NK-92 (cell line): ENCODE measurements around the gene MYO18A.

Source experiments
- DNase-seq: peaks from one replicate; lab custom pipeline; 2025; ENCODE audit not compliant: unreplicated experiment; lab: John Stamatoyannopoulos, UW

The MYO18A gene

DNA sequence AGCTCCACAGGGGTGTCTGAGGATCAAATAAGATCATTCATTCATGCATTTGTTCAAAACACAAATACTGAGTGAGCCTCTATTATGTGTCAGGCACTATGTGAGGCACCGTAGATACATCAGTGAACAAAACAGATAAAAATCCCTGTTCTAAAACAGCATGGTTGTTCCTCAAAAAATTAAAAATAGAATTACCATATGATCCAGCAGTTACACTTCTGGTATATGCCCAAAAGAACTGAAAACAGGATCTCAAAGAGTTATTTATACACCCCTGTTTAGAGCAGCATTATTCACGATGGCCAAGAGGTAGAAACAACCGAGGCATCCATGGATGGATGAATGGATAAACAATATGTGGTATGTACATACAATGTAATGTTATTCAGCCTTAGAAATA lies 121.8 kb downstream of the MYO18A start:
- no peak for DNase-seq

DNA sequence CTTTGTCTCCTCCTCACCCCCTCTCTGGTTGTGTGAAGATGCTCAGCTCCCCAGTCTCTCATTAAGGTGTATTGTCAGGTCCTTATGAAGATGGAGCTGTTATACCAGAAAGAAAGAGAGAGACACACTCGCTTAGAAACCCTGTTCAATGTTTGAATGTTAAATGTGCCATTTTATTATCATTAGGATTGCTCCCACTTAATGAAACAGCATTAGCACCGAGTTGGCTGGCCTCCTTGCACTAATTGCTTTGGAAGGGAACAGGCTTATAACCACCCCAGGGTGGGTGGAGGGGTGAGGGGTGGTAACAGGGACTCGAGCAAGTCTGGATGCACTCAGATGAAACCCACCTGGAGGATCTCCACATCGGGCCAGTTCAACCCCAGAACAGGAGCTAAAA lies 122.8 kb downstream of the MYO18A start:
- DNase-seq: no peak

DNA sequence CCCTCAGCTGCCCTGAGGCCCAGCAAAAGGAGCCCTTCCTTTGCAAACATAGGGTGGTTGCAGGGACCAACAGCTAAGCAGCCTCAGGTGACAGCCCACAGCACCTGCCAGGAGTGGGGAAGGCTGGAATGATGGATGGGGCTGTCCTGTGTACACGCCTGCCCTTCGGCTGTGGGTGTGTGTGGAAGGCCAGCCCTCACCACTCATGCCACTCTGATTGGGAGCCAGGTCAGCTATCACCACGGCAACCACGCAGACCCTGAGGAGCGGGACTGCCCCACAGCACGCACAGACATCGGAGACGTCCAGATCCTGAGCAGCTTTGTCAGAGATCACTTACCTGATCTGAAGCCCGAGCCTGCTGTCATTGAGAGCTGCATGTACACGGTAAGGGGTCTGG lies 125.4 kb downstream of the MYO18A start:
- no peak for DNase-seq

GRCh38 chr17:29051731-29052130 lies 128.5 kb downstream of the MYO18A start:
- DNase-seq: no peak

DNA sequence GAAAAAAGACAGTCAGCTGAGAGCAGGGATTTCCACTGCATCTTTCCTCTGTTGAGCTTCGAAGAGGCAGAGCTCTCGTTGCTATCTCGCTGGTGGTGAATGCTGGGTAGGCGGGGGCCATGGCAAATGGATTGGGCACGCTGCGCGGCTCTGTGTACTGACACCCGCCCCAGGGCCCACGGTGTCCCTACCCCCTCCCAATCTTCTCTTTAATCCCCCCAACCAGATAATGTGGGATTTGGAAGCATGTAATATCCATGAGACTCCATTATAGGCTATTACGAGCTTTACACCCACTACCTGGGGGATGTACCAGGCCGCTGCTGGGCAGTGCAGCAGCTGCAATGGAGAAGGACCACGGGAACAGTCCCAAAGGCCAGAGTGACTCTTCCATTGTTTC lies 129.0 kb downstream of the MYO18A start:
- DNase-seq: no peak

- no peak for DNase-seq
Measured at GRCh38 chr17:29050176-29050575, 130.0 kb downstream of the MYO18A start.

GRCh38 chr17:29049541-29050145 lies 130.6 kb downstream of the MYO18A start:
- DNase-seq: no peak

DNA sequence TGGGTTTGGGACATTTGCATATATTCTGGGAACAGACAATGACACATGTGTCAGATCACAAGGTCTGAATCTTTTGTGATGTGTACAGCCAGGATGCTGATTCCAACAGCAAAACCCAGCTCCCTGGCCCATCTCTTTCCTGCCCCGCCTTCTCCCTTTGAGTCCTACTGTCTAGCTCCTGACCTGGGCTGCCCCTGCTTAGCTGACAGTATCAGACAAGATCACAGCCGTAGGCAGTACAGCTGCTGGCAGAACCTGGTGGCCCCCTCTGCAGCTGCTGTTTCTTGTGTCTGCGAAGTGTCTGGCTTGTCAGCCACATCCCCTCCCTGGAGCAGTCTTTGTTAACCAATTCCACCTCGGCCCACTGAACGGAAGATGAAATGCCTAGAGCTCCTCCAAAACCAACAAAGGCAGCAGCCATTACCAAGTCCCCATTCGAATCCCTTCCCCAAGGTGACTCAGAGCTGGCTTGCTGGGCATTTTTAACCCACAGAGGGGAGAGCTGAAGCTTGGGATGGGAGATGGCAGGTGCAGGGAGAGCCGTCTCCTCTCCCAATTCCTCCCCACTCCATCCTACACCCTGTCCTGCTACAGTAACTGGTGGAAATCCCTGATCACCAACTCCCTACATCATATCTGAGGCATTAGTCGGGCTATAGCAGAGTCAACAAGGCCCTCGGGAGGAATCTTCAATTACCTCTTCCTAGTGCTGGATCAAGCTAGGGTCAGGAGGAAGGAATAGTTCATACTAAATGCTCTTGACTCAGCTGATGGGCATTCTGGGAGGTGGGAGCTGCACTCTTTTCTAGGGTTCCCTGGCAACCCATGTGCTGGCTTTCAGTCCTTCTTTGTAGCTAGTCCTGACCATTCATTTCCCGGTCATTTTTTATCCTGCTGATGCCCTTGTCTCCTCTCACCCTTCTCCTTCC lies 131.5 kb downstream of the MYO18A start:
- no peak for DNase-seq

- no peak for DNase-seq
Measured at GRCh38 chr17:29046473-29046839, 133.7 kb downstream of the MYO18A start.

DNA sequence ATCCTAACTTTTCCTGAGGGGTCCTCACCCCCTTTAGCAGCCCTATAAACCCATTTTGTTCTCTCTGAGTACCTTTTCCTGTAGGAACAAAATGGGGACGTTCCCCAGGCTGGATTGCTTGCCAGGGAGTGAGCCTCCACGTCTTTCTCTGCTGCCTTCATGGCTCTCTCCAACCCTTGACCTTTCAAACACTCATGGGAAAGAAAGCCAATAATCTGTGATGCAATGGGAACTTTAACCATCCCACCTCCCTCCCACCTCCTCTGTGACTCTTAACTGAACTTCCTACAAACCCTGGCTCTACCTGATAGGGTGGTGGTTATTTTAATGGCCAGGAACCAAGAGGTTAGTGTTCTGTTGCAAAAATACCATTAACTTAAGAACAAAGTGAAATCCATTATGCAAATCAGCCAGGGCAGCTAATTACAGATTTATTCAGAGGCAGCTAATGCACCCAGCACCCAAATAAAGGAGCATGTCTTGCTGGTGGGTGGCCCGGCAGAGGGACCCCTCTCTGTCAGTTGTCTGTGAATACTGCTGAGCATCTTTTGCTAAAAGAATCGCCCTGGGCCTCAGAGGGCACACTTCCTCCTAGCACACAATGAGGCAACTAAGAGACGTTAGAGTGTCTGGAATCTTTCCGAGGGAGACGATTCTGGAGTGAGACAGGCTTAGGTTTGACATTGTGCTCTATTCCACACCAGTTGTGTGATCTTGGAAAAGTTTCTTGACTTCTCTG lies 134.3 kb downstream of the MYO18A start:
- DNase-seq: no peak

GRCh38 chr17:29045026-29045425 lies 135.2 kb downstream of the MYO18A start:
- no peak for DNase-seq

DNA sequence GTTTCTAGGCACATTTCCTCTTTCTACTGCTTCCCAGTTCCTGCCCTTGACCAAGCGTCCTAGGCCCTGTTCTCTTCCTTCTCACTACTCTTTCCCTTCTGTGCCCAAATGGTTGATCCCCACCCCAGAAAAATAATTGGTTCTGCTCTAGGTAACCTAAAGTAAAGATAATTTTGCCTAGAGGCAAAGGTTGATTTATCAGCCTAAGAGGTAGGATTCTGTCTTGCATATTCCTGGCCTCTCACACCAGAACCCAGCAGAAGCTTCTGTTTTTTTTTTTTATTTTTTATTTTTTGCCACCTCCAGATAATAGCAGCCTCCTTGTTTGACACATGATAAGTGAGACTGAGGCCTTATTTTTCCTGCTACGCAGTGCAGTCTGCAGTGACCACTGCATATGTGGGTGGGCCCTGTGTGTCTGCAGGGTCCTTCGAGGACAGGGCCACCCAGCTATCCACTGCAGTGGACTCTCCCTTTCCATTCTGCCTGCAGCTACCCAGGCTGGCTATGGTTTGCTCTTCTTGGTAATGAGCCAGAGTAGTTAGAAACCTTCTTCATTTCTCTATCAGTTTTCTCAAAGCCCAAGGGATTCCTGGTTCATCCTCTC lies 136.6 kb downstream of the MYO18A start:
- no peak for DNase-seq

- no peak for DNase-seq
Measured at GRCh38 chr17:29042679-29043538, 137.3 kb downstream of the MYO18A start, which contains the start of gene PIPOX. TSS of gene PIPOX (plus strand) at chr17:29043141. CDS start at chr17:29043226, 85 bp downstream.

DNA sequence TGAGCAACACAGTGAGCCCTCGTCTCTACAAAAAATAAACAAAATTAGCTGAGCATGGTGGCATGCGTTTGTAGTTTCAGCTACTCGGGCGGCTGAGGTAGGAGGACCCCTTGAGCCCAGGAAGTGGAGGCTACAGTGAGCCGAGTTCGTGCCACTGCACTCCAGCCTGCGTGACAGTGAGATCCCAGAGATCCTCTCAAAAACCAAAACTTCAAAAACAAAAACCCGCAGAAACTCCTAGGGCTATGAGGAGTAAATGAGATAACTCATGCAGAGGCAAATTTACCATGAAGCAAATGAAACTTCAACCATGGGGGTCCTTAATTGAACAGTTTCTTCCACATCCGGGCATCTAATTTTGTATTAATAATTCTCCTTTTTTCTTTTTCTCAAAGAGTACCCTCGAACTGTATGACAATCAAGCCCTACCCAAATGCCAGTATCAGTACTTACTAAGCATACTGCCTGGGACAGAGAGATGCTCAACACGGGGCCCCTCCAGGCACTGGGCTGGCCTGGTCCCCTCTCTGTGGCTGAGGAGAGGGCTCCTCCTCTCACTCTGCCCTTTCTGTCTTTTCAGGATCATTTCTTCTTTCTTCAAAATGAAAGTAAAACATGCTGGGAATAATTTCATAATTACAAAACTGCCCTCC lies 138.0 kb downstream of the MYO18A start:
- DNase-seq: no peak

DNA sequence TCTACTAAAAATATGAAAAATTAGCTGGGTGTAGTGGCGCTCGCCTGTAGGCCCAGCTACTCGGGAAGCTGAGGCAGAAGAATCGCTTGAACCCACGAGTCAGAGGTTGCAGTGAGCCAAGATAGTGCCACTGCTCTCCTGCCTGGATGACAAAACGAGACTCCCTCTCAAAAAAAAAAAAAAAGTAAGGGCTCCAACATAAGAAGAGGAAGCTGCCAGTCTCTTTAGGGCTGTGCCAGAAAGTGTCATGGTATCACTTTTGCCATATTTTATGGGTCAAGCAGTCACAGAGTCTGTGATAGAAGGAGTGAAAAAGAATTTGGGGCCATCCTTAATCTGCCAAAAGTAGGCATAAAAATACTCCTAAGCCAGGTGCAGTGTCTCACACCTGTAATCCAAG lies 138.6 kb downstream of the MYO18A start:
- DNase-seq: no peak

- DNase-seq: no peak
Measured at GRCh38 chr17:29041091-29041490, 139.1 kb downstream of the MYO18A start.

- no peak for DNase-seq
Measured at GRCh38 chr17:29039764-29040598, 140.2 kb downstream of the MYO18A start.

- DNase-seq: no peak
Measured at GRCh38 chr17:29038085-29038795, 142.0 kb downstream of the MYO18A start.

GRCh38 chr17:29037739-29038084 lies 142.5 kb downstream of the MYO18A start:
- no peak for DNase-seq
